Loucy (cell line): ENCODE measurements around the gene PDE4DIP.
"Not testable (repeated sequence)": the region's sequence is repeated elsewhere in the genome, so short reads cannot be mapped to it uniquely, and the experiment has no call there.

Source experiments
- CTCF ChIP-seq: fragments of 200-600 bp; sonication (generic); conservative IDR thresholded peaks from 2 replicates; pipeline ENCODE4 v1.5.1; 2014; ENCODE audit warnings: mild to moderate bottlenecking, antibody characterized with exemption, low read length
- EZH2phosphoT487 ChIP-seq: fragments of 200-600 bp; IDR thresholded peaks from 2 replicates; pipeline ENCODE4 v1.6.1; 2018; ENCODE audit warnings: antibody characterized with exemption, mild to moderate bottlenecking, moderate library complexity, borderline replicate concordance

- TF ChIP-seq CTCF, EZH2phosphoT487: not testable (repeated sequence)
These were observed 152.4 kb downstream of the PDE4DIP start for GRCh38 chr1:148996449-148997224.
